KOPT-K1 (cell line): Measurements from ENCODE around the gene WDSUB1.

Experiments used
- H3K27ac ChIP-seq: fragments of 200-600 bp; sonication (generic); 2 replicates; pipeline ENCODE4 v1.5.1; 2016; ENCODE audit warnings: antibody characterized with exemption, mild to moderate bottlenecking, low read depth, low read length; ENCODE audit not compliant: poor library complexity, severe bottlenecking
- H3K36me3 ChIP-seq: fragments of 200-600 bp; sonication (generic); 2 replicates; pipeline ENCODE4 v1.5.1; 2017; ENCODE audit warnings: antibody characterized with exemption, mild to moderate bottlenecking, low read length, moderate library complexity; ENCODE audit not compliant: insufficient read depth
- H3K9me3 ChIP-seq: fragments of 200-600 bp; sonication (generic); 2 replicates; pipeline ENCODE4 v1.5.1; 2017; ENCODE audit warnings: antibody characterized with exemption, low read length, mild to moderate bottlenecking; ENCODE audit not compliant: insufficient read depth, poor library complexity, severe bottlenecking

The WDSUB1 gene

DNA sequence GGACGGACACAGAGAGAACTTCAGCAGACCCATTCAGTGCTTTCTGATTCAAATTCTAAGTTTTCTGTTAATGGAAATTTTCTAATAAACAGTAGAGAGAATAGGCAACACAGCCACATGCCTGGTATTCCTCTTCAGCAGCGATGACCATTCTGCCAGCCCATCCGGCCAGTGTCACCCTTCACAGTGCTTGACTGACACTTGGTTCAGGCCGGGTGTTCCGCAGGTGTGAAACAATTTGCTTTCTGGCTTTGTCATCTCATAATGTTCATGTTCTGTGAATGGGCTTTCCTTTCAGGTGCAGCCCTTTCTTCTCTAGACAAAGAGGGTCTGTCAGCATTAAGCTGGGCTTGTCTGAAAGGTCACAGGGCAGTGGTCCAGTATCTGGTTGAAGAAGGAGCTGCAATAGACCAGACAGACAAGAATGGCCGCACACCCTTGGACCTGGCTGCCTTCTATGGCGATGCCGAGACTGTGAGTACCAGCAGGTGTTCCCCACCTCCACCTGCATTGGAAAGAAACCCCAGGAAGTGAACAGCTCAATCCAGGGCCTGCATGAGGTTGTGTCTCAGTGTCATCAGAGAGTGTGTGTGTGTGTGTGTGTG, 67.0 kb downstream of the WDSUB1 start:
- Histone ChIP-seq H3K36me3 (no peaks in the 10 kb centered on the region), H3K27ac (no peak overlapping the region), H3K9me3 (no peaks in the 10 kb centered on the region)

DNA sequence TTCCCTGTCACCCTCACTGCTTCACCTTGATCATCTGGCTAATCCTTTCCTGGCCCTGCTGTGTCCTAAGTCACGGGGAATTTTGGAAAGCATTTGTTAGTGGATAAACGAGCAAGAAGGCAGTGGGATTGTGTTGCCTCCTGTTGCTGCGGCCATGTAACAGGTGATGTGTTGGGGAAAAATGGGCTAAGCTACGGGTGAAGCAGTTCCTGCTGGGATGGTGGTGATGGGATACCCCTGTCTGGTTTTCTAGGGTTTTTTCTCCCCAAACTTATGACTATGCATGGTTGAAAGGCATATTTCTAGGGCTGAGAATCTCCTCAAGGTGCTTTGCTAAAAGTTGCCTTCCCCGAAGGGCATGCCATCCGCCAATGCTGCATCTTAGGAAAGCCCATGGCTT, 68.1 kb downstream of the WDSUB1 start:
- no peaks in the 10 kb centered on the region for H3K9me3 ChIP-seq
- H3K27ac ChIP-seq, result no peak overlapping the region
- no peaks in the 10 kb centered on the region for H3K36me3 ChIP-seq

DNA sequence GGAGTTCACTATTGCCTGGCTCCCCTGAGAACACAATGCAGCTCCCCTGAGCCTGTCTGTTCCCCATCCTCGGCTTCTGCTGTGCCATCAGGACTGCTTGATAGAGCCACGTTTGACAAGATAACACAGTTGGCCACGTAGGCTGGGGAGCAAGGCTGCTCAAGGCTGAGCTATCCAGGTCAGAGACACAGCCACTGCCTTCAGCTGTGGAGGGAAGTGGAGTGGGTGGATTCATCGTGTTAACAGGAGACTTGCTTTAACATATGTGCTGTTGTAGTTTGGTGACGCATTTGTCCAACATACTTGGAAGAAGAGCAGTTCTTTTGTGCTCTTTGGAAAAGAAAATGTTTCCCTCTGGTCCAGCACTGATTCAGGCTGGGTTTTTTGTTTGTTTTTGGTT, 68.8 kb downstream of the WDSUB1 start:
- Histone ChIP-seq H3K27ac (no peak overlapping the region), H3K36me3 (no peaks in the 10 kb centered on the region)

DNA sequence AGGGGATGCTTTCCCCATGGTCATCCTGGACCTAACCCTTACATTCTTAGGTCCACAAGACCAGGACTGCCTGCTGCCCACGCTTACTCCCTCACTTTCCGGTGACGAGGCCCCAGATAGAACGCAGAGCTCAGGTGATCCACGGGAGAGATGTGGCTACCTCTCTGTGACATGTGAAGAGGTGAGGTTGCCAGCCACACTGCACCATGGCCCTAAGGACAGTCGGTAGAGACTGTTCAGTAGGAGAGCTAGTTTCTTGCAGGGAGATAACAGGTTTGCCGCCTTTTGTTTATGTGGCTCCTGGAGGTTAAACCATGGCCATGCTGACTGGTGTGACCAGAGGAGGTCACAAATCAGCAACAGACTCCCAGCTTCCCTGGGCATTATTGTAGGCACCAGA, 71.4 kb downstream of the WDSUB1 start:
- Histone ChIP-seq H3K27ac (no peak overlapping the region), H3K36me3 (no peaks in the 10 kb centered on the region), H3K9me3 (no peaks in the 10 kb centered on the region)

More for the DNA sequence above, 68.8 kb downstream of the WDSUB1 start:
- no peaks in the 10 kb centered on the region for H3K9me3 ChIP-seq

DNA sequence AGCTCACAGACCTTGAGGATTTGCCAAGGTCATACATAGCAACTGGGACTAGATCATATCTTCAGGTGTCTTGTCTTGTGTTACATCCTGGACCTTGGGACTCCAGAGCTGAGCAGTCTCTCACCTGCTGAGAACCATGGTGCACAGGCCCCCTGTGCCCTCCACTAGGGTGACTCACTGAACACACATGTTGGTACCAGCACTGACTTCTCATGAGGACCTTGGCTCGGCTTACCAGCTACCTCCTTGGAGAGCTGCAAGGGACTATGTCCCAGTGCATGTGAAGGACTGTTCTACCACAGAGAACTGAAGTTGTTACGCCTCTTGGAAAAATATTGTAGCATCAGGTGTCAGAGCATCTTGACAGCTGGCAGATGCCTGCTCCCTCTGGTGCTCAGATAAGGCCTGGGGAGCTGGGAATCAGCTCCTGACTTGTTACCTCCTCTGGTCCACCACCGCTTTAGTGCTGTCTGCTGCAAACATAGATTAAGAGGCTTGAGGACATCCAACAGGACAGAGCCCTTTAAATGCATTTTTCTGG, 72.1 kb downstream of the WDSUB1 start:
- no peaks in the 10 kb centered on the region for H3K36me3 ChIP-seq
- no peak overlapping the region for H3K27ac ChIP-seq
- no peaks in the 10 kb centered on the region for H3K9me3 ChIP-seq

DNA sequence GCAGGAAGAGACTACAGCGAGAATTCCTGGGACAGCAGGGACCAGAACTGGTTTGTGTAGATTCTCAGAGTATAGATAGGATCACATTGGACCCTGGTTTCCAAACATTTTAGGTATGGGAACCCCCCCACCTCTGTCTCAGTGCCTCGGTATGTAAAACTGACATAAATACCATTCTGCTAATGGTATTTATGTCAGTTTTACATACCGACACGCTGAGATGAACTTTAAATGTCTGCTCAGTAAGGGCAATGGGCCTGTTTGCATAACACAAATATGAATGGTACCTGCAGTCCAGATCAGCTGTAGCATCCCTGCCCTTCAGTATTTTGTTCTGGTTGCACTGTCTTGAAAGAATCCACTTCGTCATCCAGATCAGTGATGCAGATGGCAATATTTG, 73.2 kb downstream of the WDSUB1 start:
- Histone ChIP-seq H3K9me3 (no peaks in the 10 kb centered on the region), H3K27ac (no peak overlapping the region)

DNA sequence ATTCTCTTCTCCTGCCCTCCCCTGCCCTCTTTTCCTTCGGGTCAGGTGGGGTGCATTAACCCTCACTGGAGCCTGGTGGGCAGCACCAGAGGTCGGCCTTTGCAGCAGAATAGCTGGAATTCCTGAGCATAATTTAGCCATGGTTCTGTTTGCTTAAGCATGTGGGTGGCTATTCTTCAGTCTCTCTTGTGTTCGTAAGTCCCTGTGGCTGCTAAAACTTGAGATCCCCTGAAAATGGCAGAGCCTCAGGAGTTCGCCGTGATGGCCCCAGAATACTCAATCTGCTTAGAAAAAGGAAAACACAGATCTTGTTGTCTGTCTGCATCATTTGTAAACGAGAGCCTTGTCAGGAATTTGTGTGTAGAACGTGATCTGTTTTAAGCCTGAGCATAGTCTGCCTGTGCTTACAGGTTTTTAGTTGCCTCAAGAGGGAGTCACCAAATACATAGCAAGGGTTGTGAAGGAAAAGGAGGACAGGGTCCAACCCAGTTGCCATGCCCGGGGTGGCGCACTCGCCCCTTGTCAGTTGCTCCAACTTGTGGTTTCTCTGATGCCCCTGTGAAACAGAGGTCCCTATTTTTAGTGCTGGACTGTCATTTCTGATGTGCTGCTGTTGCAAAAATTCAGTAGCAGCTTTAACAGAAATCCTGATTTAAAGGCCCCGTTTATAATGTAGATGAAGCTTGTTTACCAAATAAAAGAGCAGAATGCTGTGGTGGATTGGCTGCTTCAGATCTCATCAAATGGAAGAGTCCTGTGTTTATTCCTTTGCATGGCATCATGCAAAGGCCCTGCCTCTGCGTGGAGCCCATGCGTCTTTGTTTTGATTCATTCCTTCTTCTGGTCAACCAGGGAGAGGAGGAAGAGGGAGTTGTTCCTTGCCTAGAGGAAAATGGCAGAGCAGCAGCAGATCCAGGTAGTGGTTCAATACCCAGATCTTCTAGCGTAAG, 74.8 kb downstream of the WDSUB1 start:
- H3K36me3 ChIP-seq, result no peaks in the 10 kb centered on the region
- no peak overlapping the region for H3K27ac ChIP-seq
- no peaks in the 10 kb centered on the region for H3K9me3 ChIP-seq

More for the DNA sequence above, 73.2 kb downstream of the WDSUB1 start:
- H3K36me3 ChIP-seq, result no peaks in the 10 kb centered on the region

DNA sequence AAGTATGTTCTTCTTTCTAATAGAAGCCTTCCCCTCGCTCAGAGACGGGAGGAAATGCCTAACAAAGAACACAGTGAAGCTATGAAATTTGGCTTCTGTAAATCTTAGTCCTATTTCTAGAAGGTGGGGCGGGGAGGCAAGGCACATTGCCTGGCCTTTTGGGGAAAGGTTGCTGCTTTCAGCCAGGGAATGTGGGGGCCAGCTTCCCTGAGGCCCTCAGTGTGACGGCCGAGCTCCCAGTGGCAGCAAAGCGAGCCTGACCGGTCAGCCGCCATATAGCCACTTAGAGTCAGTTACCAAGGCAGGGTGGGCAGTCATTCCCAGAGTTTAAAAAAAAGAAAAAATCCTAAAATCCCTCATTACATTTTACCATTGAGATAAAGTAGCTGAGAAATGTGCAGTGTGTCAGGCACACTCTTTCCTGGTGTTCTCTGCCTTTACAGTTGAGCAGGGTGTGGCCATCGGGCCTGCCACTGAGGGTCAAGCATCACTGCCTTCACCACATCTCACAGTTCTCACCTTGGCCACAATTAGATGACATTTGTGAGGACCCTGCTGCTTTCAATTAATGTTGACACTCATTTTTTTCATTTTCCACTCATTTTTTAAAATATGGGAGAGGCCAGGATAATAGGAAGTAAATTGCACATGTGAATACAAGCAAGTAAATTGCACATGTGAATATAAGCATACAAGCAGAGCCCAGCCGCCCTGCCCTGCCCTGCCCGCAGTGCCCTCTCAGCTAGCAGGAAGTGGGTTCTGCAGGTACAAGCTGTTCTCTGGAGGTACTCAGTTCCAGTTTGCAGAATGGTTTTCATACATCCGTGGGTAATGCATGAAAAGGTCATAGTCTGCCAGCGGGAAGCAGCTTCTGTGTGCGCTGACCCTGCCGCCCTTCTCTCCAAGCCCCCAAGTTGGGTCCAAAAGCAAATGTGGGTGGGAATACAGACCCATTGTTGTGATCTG, 76.9 kb downstream of the WDSUB1 start:
- no peaks in the 10 kb centered on the region for H3K9me3 ChIP-seq
- H3K27ac ChIP-seq, result no peak overlapping the region
- no peaks in the 10 kb centered on the region for H3K36me3 ChIP-seq

DNA sequence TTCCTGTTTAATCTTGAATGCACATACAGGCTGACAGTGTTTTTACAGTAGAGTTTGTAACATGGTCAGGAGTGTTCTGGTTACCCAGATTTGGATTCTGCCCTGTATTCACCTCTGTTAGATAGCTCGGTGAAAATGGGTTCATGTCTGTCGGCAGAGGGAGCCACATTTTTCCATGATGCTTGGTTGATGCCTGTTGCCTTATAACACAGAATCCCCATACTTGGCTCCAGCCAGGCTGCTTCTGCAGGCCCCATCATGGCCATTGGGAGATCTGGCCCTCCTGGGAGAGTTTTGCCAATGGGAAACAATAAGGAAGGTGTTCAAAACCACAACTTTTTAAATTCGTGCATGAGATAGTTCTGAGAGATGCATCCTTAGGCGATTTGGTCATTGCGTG, 78.1 kb downstream of the WDSUB1 start:
- Histone ChIP-seq H3K36me3 (no peaks in the 10 kb centered on the region), H3K27ac (no peak overlapping the region), H3K9me3 (no peaks in the 10 kb centered on the region)

DNA sequence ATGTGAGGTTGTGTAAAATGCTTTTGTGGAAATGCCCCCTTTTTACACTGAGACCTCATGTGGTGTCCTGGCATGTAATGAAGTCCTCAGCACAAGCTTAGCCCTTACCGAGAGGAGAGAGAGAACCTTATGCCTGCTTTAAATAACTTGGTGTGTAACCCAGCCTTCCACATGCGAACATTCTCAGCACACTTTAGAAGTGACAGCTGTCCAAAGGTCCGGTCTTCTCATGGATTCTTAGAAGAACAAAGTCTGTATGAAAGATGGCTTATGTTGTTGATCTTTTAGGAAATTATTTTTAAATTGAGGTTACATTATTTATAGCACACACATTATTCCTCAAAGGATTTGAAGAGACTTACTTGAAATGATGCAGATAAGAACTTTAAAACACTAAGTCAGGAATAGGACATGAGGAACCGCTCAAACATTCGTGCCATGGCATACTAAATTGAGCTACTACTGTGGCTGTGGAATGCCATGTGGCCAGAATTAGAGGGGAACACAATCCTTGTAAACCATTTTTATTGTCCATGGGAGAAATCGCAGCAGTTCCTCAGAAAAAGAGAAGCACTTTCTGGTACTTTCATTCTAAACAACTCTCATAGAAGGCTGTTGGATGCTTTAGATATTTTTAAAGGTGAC, 79.6 kb downstream of the WDSUB1 start:
- H3K9me3 ChIP-seq, result no peaks in the 10 kb centered on the region
- H3K27ac ChIP-seq, result no peak overlapping the region
- H3K36me3 ChIP-seq, result no peaks in the 10 kb centered on the region

DNA sequence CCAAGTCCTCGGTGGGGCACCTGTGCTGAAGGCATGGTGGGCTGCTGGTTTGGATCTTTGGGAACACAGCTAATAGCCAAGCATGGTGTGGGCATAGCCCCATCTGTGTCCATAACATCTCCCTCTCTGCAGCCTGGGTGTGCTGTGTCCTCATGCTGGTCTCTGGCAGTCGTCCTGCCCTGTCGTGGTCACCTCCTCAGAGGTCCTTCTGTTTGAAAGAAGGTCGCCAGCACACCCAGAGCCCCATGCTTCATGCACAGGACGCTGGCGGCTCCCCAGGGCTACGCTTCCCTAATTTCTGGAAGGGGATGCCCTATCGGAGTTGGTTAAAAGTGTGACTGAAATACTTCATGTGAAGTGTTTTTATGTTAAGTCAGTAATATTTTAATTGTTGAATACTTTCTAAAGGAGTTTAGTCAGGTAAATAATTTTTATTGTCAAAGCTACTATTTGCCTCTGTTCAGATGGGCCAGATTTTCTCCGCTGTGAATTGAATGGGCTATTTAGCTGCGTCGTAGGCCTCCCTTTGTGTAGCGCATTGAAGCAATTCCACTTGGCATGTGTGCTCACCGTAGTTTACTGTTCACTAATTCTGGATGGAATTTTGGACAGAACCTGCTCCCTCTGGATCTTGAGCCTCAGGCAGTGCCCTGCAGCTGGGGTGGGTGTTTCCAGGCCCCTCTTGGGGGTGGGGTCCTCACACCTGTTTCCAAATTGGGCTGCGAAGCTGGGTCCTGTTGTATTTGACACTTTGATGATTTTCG, 81.9 kb downstream of the WDSUB1 start:
- Histone ChIP-seq H3K27ac (no peak overlapping the region), H3K36me3 (no peaks in the 10 kb centered on the region), H3K9me3 (no peaks in the 10 kb centered on the region)

DNA sequence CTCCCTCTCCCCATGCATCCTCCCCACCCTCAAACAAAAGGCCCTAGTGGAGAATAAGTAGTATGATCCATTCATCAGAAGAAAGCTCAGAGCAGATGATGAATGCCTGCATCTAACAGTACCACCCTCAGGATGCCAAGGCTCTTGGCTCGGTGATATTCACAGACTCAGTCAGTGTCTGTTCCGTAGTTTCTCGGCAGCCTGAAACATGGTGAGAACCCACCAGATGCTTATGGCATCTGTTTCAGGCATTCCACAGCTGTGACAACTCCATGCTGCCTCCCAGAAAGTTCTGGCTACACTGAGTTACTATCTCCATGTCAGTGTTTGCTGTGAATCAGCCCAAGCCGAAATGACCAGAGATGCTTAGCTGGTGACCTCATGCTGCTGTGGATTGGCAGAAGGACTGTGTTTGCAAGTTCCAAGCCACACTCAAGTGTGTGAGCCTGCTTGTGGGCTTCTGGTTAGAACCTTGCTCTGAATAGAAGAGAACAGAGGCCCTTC, 83.9 kb downstream of the WDSUB1 start:
- no peak overlapping the region for H3K27ac ChIP-seq
- no peaks in the 10 kb centered on the region for H3K9me3 ChIP-seq
- H3K36me3 ChIP-seq, result no peaks in the 10 kb centered on the region

DNA sequence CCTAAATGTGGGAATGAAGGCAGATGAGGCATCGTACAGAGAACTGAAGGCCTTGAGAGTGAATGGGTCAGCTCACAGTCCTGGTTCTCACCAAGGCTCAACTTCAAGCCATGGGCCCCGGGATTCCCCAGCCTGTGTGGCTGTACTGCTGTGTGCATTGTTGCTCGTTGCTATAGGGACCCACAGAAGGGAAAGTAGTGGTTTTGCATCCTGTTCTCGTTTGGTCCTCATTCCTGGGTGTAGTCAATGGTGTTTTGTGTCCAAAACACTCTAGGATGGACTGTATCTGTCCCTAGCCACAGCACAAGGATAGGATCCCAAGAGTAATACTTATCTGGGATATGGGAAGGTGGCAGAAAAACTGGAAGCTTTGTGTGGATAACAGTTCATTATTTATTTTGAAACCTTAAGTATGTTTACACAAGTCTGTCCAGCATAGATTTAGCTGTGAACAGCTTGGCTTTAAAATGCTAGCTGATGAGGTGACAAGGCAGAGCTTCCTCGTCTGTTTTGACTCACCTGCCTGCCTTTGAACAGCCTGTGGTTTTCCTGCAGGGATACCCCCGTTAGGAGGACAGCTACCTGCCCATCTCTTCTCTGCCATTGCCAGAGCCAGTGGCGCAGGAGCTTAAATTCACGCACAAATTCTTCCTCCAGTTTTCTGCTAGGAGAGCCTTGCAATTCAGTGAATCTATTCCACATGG, 85.0 kb downstream of the WDSUB1 start:
- Histone ChIP-seq H3K9me3 (no peaks in the 10 kb centered on the region), H3K36me3 (no peaks in the 10 kb centered on the region), H3K27ac (no peak overlapping the region)
